RWPE2 (cell line): Measurements from ENCODE around the gene PRDM10.

Experiments used
- ATAC-seq: fragments of 200-7000 bp; cut with Tn5 transposase; 3 replicates; pipeline ENCODE4 v1.9.1; 2021; ENCODE audit warnings: low read depth
- DNase-seq: peaks from one replicate; pipeline ENCODE4 v3.0.0-alpha.2; 2020; ENCODE audit warnings: low spot score
- H3K27ac ChIP-seq: fragments of 450-650 bp; 2 replicates; pipeline ENCODE4 v1.5.1; 2017; ENCODE audit warnings: mild to moderate bottlenecking; ENCODE audit not compliant: poor library complexity, severe bottlenecking
- H3K27me3 ChIP-seq: fragments of 250-450 bp; sonication (Bioruptor Pico); 2 replicates; pipeline ENCODE4 v1.5.1; 2021; ENCODE audit warnings: mild to moderate bottlenecking, moderate library complexity; ENCODE audit not compliant: insufficient read depth, poor library complexity, severe bottlenecking
- H3K36me3 ChIP-seq: fragments of 250-450 bp; sonication (Bioruptor Pico); 2 replicates; pipeline ENCODE4 v1.5.1; 2020; ENCODE audit warnings: low read depth, mild to moderate bottlenecking, moderate library complexity
- H3K4me1 ChIP-seq: fragments of 250-450 bp; sonication (Bioruptor Pico); 2 replicates; pipeline ENCODE4 v1.5.1; 2021; ENCODE audit warnings: mild to moderate bottlenecking, moderate library complexity; ENCODE audit not compliant: insufficient read depth, poor library complexity, severe bottlenecking
- H3K4me3 ChIP-seq: fragments of 250-450 bp; sonication (Bioruptor Pico); 2 replicates; pipeline ENCODE4 v1.5.1; 2021; ENCODE audit warnings: mild to moderate bottlenecking, moderate library complexity; ENCODE audit not compliant: severe bottlenecking
- H3K9me3 ChIP-seq: fragments of 250-450 bp; sonication (Bioruptor Pico); 2 replicates; pipeline ENCODE4 v1.5.1; 2021; ENCODE audit warnings: mild to moderate bottlenecking, moderate library complexity; ENCODE audit not compliant: severe bottlenecking
- CTCF ChIP-seq: fragments of 450-650 bp; IDR thresholded peaks from one replicate; pipeline ENCODE4 v1.5.1; 2017; ENCODE audit warnings: mild to moderate bottlenecking, moderate library complexity; ENCODE audit not compliant: poor library complexity, severe bottlenecking

Gene PRDM10

DNA sequence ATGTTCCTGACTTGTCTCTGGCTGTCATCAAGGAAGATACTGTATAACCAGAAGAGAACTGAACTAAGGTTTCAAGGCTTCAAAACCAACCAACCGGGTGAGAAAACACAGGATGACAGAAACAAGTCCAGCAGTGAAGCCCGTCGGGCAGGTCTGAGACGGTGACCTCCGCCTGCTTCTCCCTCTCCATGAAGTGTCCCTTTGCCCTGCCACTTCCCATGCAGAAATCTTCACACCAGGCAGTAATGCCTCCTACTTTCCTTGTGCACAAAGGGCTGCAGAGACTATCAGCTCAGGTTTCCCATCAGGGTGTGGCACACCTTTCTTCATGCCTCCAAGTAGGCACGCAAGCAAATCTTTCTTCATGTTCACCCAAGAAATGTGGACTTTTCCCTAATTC lies 24.2 kb downstream of the PRDM10 start:
- no peaks in the 10 kb centered on the region for H3K4me1 ChIP-seq

GRCh38 chr11:129976328-129976727 lies 26.3 kb downstream of the PRDM10 start:
- H3K27ac ChIP-seq, result no peak overlapping the region
- no peak overlapping the region for H3K4me3 ChIP-seq
- DNase-seq, result no peak
- no peaks in the 10 kb centered on the region for H3K27me3 ChIP-seq
- no peaks in the 10 kb centered on the region for H3K36me3 ChIP-seq
- H3K9me3 ChIP-seq, result no peaks in the 10 kb centered on the region
- ATAC-seq, result no peak
- no peaks in the 10 kb centered on the region for H3K4me1 ChIP-seq
- no peak for TF ChIP-seq CTCF

More for the DNA sequence above, 24.2 kb downstream of the PRDM10 start:
- TF ChIP-seq CTCF, result no peak
- DNase-seq, result no peak
- ATAC-seq, result no peak
- no peaks in the 10 kb centered on the region for H3K27me3 ChIP-seq
- H3K9me3 ChIP-seq, result no peaks in the 10 kb centered on the region
- H3K4me3 ChIP-seq, result no peak overlapping the region
- H3K27ac ChIP-seq, result no peak overlapping the region
- H3K36me3 ChIP-seq, result no peaks in the 10 kb centered on the region

DNA sequence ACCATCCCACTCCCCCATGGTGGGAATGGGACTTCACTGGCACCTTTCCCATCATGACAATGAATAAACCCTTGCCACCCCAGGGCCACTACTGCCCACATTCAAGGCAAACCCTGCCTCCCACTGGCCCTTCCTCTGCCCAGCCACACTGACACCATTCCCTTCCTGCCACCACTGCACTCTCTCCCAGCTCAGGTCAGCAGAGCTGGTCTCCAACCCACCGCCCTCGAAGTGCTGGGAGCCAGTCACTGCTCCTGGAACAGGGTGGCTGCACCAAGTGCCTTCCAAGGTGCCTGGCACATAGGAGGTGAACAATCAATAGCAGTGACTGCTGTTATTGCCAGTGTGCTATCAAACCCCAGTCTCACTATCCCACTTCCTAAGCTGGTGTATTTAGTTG lies 27.1 kb downstream of the PRDM10 start:
- ATAC-seq (no peak), DNase-seq (no peak)
- Histone ChIP-seq H3K4me1 (no peaks in the 10 kb centered on the region), H3K9me3 (no peaks in the 10 kb centered on the region), H3K27ac (no peak overlapping the region), H3K4me3 (no peak overlapping the region), H3K36me3 (no peaks in the 10 kb centered on the region), H3K27me3 (no peaks in the 10 kb centered on the region)
- TF ChIP-seq CTCF, result no peak

DNA sequence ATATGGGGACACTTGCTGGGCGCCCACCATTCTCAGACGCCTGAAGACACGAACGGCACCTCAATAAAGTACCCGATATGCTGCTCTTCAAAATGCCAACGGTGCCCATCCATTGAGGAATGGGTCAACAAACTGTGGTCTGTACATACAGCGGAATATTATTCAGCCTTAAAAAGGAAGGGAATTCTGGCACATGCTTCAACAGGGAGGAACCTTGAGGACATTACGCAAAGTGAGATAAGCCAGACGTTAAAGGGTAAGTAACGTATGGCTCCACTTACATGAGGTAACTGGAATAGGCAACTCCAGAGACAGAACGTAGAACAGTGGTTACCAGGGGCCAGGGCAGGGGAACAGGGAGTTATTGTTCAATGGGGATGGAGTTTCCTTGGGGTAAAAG lies 28.0 kb downstream of the PRDM10 start:
- H3K9me3 ChIP-seq, result no peaks in the 10 kb centered on the region
- ATAC-seq (no peak), DNase-seq (no peak)
- no peak overlapping the region for H3K4me3 ChIP-seq
- TF ChIP-seq CTCF, result no peak
- no peak overlapping the region for H3K27ac ChIP-seq
- H3K4me1 ChIP-seq, result no peaks in the 10 kb centered on the region
- H3K36me3 ChIP-seq, result no peaks in the 10 kb centered on the region
- H3K27me3 ChIP-seq, result no peaks in the 10 kb centered on the region

DNA sequence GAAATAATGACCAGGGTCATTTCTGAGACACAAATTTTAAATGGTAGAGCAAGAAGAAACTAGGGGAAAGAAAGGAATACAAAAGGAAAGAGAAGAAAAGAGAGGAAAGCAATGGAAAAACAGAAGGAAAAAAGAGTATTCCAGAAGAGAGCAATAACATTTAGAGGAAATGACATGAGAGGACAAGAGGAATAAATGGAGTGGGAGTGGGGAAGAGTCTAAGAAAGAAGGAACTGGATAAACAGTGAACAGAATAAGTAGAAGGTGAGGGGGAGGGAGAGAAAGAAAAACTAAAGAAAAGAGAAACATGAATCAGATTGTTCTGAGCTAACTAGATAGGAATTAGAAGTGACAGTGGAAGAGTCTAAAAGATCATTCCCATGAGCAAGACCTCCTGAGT lies 28.4 kb downstream of the PRDM10 start:
- ATAC-seq (no peak), DNase-seq (no peak)
- Histone ChIP-seq H3K36me3 (no peaks in the 10 kb centered on the region), H3K9me3 (no peaks in the 10 kb centered on the region), H3K27ac (no peak overlapping the region), H3K27me3 (no peaks in the 10 kb centered on the region), H3K4me3 (no peak overlapping the region), H3K4me1 (no peaks in the 10 kb centered on the region)
- TF ChIP-seq CTCF, result no peak
